ENCODE results near the gene NFKBIL1.
"Not testable (repeated sequence)": the region's sequence is repeated elsewhere in the genome, so short reads cannot be mapped to it uniquely, and the experiment has no call there.

Gene NFKBIL1

DNA sequence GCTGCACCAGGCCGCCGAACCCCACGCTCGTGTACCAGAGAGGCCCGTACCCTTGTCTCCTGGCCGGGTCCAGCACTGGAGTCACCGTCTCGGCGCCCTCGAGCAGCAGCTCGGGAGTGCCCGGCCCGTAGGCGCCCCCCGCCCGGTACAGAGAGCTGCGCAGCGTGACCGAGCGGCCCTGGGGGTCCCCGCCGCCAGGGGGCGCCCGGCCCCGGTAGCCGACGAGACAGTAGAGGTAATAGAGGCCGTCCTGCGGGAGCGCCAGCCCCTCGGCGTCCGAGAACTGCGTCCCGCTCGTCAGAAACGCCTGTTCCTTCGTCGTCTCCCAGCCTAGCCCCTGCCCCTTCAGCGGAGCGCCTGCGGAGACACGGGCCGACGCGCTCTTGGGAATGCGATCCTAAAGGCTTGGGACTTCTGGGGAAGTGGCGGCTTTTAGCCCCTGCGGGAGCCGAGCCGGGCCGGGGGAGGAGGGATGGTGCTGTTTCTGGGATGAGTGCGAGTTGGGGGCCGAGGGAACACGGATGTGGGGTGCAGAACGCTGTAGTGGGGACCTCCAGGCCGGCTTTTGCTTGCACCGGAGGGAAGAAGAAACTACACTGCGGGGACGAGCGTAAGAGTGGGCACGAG, 33.5 kb downstream of the NFKBIL1 start:
- DNase-seq (ENCODE audit: low read depth in 2 of 2) = peak; percentile 75 to 83

DNA sequence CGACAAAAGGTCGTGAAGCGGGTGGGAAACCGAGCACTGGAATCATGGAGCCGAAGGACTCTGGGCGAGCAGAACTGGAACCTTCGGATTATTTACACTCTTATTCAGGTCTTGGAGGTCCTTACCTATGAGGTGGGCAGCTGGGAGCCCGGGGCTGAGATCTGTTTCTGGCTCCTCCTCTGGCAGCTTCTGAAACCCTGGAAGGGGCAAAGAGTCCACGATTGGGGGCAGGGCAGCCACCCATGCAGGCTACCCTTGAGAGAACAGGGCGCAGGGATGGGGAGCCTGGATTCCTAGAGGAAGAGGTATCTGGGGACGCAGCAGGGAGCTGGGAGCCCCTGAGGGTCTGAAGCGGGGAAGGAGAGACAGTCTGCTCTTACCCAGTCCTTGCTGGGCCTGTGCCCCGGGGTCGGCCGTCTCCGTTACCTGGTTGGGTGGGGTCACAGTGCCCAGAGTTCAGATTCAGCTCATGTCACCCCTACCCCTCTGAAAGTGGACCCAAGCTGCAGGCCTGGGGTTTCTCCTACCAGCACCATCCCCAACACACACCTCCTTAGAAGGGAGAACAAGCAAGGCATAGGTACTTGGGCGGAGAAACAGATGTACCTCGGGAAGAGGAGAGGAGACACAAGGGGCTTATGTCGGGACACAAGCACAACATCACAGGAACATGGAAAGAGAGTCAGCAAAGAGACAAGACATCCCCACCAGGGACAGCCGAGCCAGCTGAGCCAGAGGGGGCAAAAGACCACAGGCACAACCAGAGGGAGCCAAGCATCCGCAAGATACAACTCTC, 34.2 kb downstream of the NFKBIL1 start:
- no peak for DNase-seq (ENCODE audit: low read depth in 2 of 2)

DNA sequence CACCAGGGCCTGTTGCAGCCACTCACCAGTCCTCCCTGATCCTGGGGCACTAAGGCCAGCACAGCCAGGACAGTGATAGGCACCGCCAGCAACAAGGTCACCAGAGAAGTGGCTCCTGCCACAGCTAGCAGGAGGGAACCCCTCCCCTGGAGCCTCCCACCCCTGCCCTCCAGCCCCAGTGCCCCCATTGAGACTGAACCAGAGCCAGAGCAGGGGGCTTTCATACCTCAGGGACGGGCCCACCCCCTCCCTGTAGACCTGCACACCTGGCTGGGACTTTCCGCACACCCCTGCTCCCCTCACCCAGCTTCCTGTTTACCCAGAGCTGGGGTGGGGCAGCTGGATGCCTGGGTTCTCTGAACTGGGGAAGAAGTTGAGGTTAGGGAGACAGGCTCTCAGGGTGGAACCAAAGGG, 34.8 kb downstream of the NFKBIL1 start, which contains the start of gene LTB:
Gene LTB, minus strand, starts transcription at position 195 of the 414 bp plus-strand sequence. Its CDS starts 7 bp downstream, at position 188.
- DNase-seq (ENCODE audit: low read depth in 2 of 2) = no peak

DNA sequence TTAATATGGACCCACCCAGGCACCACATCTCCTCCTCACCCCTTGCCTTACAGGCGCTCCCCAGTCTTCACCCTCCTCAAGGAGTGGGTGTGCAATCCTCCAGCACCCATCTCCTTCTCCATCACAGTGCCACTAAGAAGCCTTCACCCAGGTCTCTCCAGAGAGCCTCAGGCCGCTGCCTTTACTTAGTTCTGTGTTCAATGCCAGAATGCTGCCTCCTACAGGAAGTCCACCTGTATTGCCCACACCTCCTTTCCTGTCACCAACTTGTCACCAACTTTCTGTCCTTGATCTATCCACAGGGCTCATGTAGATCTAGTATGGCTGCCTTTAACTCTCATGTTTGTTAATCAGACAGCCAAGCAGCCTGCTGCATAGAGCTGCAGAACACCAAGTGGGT, 38.1 kb downstream of the NFKBIL1 start:
- no peak for DNase-seq (ENCODE audit: low read depth in 2 of 2)

DNA sequence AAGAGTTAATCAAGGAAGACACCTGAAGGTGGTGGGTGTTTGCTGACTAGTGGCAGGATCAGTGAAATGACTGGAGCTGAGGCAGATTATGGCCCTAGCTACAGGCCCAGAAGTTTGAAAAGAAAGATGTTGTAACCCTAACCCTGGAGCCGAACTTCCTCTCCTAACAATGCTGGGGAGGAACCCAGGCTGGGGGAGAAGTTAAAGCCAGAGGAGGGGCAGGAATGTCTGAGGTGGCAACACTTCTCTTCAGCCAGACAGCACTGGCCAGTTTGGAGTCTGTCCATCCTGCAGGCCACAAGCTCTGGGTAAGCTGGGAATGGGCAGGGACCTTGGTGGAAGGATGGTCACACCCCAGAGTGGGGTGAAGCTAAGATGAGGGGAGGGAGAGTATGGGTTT, 38.6 kb downstream of the NFKBIL1 start, which contains the start of gene LST1:
Gene LST1, plus strand, starts transcription at position 270 of the 400 bp plus-strand sequence. CDS start 1,023 bp downstream, outside the sequence.
- DNase-seq (ENCODE audit: low read depth in 2 of 2) = no peak

DNA sequence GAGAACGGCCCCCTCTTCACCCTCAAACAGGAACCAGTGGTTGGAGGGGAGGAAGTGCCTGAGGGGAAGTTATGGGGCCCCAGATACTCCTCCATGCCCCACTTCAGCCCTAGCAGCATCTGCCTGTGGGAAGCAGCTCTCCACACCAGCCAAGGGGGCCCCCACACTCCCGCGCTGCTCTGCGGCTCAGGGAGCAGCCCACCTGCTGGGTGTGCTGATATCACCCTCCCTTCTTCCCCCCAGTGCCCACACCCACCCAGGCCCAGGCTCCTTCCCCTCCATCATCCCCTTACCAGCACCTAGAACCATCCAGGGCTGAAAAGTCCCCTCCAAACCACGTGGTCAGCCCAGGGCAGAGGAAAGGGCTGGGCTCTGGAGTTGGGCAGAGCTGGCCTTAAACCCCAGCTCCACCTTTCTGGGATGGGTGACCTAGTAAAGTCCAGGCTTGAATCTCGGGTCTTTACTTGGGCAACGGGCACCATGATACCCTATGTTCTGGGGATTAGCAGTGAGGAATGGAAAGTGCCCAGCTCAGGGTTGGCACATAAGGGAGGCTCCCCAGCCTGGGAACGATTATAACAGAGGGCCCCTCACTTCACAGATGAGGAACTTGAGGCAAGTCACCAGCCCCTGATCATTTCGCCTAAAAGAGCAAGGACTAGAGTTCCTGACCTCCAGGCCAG, 39.3 kb downstream of the NFKBIL1 start:
- no peak for DNase-seq (ENCODE audit: low read depth in 2 of 2)

DNA sequence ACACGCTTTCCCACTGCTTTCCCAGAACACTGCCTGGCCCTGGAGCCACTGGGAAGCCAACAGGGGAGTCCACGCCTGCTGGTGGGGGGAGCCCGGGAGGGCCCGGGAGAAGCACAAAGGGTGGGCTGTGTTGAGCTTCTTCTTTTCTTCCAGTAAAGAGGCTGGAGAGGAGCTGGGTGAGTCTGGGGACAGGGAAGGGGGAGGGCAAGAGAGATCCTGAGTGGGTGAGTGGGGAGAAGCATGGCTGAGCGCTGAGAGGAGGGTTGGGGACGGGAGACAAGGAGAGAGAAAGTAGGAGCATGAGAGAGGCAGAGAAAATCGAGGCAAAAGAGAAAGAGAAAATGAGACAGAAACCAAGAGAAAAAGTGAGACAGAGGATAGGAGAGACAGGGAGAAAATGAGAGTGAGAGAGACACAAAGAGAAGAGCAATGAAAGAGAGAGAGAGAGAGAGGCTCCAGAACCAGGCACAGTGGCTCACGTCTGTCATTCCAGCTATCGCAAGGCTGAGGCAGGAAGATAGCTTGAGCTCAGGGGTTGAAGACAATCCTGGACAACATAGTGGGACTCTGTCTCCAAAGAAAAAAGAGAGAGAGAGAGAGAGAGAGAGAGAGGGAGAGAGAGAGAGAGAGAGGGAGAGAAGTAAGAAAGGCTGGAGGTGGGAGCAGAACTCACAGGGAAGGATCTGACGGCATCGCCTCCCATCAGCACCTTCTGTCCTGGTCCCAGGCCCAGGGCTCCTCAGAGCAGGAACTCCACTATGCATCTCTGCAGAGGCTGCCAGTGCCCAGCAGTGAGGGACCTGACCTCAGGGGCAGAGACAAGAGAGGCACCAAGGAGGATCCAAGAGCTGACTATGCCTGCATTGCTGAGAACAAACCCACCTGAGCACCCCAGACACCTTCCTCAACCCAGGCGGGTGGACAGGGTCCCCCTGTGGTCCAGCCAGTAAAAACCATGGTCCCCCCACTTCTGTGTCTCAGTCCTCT, 40.7 kb downstream of the NFKBIL1 start:
- no peak for DNase-seq (ENCODE audit: low read depth in 2 of 2)

DNA sequence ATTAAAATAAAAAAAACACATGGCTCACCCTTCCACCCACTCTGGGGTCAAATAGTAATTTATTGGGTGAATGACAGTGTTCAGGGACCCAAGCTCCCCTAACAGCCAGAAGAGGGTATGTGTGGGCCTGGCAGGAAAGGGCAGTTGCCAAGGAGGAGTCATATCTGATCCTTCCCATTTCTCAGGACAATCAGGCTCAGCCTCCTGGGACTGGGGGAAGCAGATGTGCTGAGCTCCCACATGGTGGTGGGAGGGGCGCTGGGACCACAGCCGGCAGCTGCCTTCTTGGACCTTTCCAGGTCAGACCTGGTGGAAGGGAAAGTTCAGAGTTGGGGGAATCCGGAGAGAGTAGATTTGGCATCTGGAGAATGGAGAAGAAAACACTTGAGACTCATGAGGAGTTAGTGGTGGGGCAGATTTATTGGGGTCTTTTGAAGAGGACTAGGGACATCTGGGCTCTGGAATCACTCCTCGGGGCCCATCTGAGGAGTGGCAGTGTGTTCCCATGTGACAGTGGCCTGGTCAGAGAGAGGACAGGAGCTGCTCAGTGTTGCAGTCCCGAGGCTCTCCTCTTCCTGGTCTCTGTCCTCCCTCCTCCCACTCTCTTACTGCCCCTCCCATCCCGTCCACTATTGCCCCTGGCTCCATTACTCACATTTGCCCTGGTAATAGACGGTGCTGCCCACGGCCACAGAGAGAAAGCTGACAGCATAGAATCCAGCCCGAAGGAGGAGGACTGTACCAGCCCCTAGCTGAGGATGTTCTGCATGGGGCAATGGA, 41.7 kb downstream of the NFKBIL1 start:
- DNase-seq (ENCODE audit: low read depth in 2 of 2) = no peak

DNA sequence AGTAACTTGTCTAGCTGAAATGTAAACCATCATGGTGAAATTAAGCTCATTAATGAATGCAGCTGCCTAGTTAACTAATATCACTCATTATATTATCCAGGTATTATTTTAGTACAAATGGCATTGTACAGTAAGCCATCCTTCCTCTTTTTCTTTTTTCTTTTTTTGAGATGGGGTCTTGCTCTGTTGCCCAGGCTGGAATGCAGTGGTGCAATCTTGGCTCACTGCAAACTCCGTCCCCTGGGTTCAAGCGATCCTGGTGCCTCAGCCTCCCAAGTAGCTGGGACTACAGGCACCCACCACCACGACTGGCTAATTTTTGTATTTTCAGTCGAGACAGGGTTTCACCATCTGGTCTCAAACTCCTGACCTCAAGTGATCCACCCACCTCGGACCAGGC, 43.3 kb downstream of the NFKBIL1 start:
- not testable (repeated sequence) for DNase-seq (ENCODE audit: low read depth in 2 of 2)

DNA sequence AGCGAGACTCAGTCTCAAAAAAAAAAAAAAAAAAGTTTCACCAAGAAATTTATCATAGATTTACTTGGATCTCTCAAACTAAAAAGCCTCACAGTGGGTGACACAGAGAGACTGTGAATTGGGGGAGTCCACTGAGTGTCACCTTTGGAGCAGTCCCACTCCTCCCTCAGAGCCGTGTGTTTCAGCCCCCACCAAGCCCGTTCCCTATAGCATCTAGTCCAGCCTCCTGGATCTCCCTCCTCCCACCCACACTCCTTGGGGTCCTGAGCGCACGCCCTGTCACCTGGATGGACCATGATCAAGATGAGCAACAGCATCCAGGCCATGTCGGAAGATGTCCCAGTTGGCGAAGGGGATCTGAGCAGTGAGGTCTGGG, 45.0 kb downstream of the NFKBIL1 start:
- no peak for DNase-seq (ENCODE audit: low read depth in 2 of 2)

DNA sequence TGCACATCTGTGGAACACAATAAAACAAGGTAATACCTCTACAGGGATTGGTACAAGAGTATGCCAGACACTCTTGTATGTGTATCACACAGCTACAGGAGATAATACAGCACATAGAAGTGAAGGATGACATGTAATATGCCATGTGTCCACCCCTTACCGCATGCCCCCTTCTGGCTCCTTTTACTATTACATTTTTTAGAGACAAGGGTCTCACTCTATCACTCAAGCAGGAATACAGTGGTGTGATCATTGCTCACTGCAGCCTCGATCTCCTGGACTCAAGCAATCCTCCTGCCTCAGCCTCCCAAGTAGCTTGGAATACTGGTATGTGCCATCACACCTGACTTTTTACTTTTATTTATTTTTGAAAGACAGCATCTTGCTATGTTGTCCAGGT, 49.6 kb downstream of the NFKBIL1 start:
- DNase-seq (ENCODE audit: low read depth in 2 of 2) = no peak

DNA sequence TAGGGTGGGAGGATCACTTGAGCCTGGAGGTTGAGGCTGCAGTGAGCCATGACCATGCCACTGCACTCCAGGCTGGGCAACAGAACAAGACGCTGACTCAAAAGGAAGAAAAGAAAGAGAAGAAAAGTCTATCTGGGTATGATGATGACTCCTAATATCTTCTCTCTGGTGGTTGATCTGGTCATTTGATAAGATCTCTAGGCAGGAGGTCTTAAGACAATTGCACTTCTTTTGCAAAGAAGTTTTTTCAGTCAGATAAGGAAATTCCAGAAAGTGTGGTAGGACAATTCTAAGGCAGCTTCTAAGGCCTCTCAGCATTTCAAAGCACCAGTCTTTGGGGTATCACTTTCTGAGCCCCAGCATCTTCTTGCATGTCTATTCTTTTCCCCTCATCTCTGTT, 59.9 kb downstream of the NFKBIL1 start:
- no peak for DNase-seq (ENCODE audit: low read depth in 2 of 2)
